Measurements from ENCODE around the gene OR2T4. TPM values are rescaled to one million over a fixed set of nuclear protein-coding genes. Genes with fewer than 3 reads are reported as not detected.
A peak's percentile ranks its signal among the peaks of the same experiment; 100 is the strongest.

OR2T4 gene
- total and polyA plus RNA-seq, 10 of the 15 experiments (the other 5 are each of a cell fraction or from before 2014, with no cell fraction given) = 0.22 to 0.30 TPM; not detected in 8

- TF ChIP-seq CHD1 (IDR thresholded peaks at IDR 0.05; ENCODE audit: low read depth, low read length) (no peak), EGR1 (IDR thresholded peaks at IDR 0.05; ENCODE audit: borderline replicate concordance in 1 of 2, low read depth in 2 of 2, low read length in 2 of 2) (no peak), EZH2 (IDR thresholded peaks at IDR 0.05; ENCODE audit: borderline replicate concordance, control insufficient read depth, low read depth, low read length) (no peak), CTCF (IDR thresholded peaks at IDR 0.05 in 2 of 3, conservative IDR thresholded peaks at IDR 0.05 in 1 of 3; ENCODE audit: control insufficient read depth in 2 of 3, extremely low read depth in 1 of 3, insufficient read depth in 1 of 3, low read depth in 3 of 3, low read length in 3 of 3) (peak; percentile 5 to 39 (median 22); a peak in 5 of 6 replicates), PAX5 (IDR thresholded peaks at IDR 0.05; ENCODE audit: borderline replicate concordance, low read depth, low read length) (no peak), ZNF384 (IDR thresholded peaks at IDR 0.05; ENCODE audit: borderline replicate concordance, low read depth, low read length) (no peak), NR2C1 (IDR thresholded peaks at IDR 0.05) (no peak), ZNF24 (IDR thresholded peaks at IDR 0.05) (no peak), IKZF1 (conservative IDR thresholded peaks at IDR 0.05) (no peak), ZNF592 (IDR thresholded peaks at IDR 0.05) (no peak), PBX3 (IDR thresholded peaks at IDR 0.05; ENCODE audit: insufficient replicate concordance, low read depth, low read length) (no peak), FOXK2 (IDR thresholded peaks at IDR 0.05) (no peak), BCL11A (IDR thresholded peaks at IDR 0.05; ENCODE audit: low read depth, low read length) (no peak), ATF3 (IDR thresholded peaks at IDR 0.05; ENCODE audit: borderline replicate concordance, extremely low read depth, low read depth, low read length) (no peak), CREB1 (IDR thresholded peaks at IDR 0.05; ENCODE audit: low read depth) (no peak), YY1 (IDR thresholded peaks at IDR 0.05; ENCODE audit: low read depth, low read length) (no peak)
Measured at GRCh38 chr1:248404024-248404423, 42.6 kb downstream of the OR2T4 start (continued).
